Upper lobe of left lung (tissue), 4 donors: Measurements from ENCODE around the gene SETD2.

Experiments
- POLR2A ChIP-seq, 4 donors: fragments of 450-650 bp; IDR thresholded peaks; one replicate each; pipeline ENCODE4 v1.5.1; 2016 to 2017; ENCODE audit warnings: antibody characterized with exemption in 4 of 4, mild to moderate bottlenecking in 2 of 4
- TF ChIP-seq, protein P1 (sequence below), 6 experiments: fragments of 450-650 bp in 4 of 6; fragments of 200-600 bp in 2 of 6; sonication (generic) in 2 of 6; IDR thresholded peaks; one replicate each; pipeline ENCODE4 v1.5.1; 2016 to 2019; ENCODE audit warnings: antibody characterized with exemption in 6 of 6

GRCh38 chr3:47092090-47092489 is 71.8 kb downstream of the SETD2 start:
- TF ChIP-seq, protein P1, sequence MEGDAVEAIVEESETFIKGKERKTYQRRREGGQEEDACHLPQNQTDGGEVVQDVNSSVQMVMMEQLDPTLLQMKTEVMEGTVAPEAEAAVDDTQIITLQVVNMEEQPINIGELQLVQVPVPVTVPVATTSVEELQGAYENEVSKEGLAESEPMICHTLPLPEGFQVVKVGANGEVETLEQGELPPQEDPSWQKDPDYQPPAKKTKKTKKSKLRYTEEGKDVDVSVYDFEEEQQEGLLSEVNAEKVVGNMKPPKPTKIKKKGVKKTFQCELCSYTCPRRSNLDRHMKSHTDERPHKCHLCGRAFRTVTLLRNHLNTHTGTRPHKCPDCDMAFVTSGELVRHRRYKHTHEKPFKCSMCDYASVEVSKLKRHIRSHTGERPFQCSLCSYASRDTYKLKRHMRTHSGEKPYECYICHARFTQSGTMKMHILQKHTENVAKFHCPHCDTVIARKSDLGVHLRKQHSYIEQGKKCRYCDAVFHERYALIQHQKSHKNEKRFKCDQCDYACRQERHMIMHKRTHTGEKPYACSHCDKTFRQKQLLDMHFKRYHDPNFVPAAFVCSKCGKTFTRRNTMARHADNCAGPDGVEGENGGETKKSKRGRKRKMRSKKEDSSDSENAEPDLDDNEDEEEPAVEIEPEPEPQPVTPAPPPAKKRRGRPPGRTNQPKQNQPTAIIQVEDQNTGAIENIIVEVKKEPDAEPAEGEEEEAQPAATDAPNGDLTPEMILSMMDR (IDR thresholded peaks at IDR 0.05), result no peak
- no peak for TF ChIP-seq POLR2A (IDR thresholded peaks at IDR 0.05)
